SK-N-SH treated with all-trans-retinoic acid at 6 μM for 48 hours (cell line): ENCODE data around the gene ARHGAP15.

Experiments used
- ATAC-seq: fragments of 200-7000 bp; cut with Tn5 transposase; 3 replicates; pipeline ENCODE4 v1.9.1; 2020; ENCODE audit warnings: mild to moderate bottlenecking, moderate library complexity
- ARNTL ChIP-seq: fragments of 450-650 bp; formaldehyde crosslinking; IDR thresholded peaks from 2 replicates; pipeline ENCODE4 v1.5.0; 2020; ENCODE audit warnings: low read depth, mild to moderate bottlenecking, moderate library complexity, borderline replicate concordance
- BACH2 ChIP-seq: fragments of 250-450 bp; sonication (Bioruptor Pico); IDR thresholded peaks from 2 replicates; pipeline ENCODE4 v1.9.0; 2021; ENCODE audit warnings: mild to moderate bottlenecking, borderline replicate concordance
- CREB5 ChIP-seq: fragments of 250-450 bp; sonication (Bioruptor Pico); IDR thresholded peaks from 2 replicates; pipeline ENCODE4 v1.5.1; 2020; ENCODE audit warnings: low read depth, mild to moderate bottlenecking, moderate library complexity
- CSDC2 ChIP-seq: fragments of 250-450 bp; sonication (Bioruptor Pico); IDR thresholded peaks from 2 replicates; pipeline ENCODE4 v1.5.0; 2020; ENCODE audit warnings: mild to moderate bottlenecking, moderate library complexity
- CSRNP3 ChIP-seq: fragments of 250-450 bp; sonication (Bioruptor Pico); IDR thresholded peaks from 2 replicates; pipeline ENCODE4 v1.5.1; 2021; ENCODE audit warnings: mild to moderate bottlenecking, moderate library complexity
- ESRRG ChIP-seq: fragments of 250-450 bp; sonication (Bioruptor Pico); IDR thresholded peaks from 2 replicates; pipeline ENCODE4 v1.6.1; 2021; ENCODE audit warnings: mild to moderate bottlenecking
- GLIS3 ChIP-seq: fragments of 250-450 bp; sonication (Bioruptor Pico); IDR thresholded peaks from 2 replicates; pipeline ENCODE4 v1.5.0; 2020; ENCODE audit warnings: mild to moderate bottlenecking, moderate library complexity
- ISL1 ChIP-seq: fragments of 250-450 bp; sonication (Bioruptor Pico); IDR thresholded peaks from 2 replicates; pipeline ENCODE4 v2.1.2; 2022; ENCODE audit warnings: mild to moderate bottlenecking, moderate library complexity
- OSR1 ChIP-seq: fragments of 250-450 bp; sonication (Bioruptor Pico); IDR thresholded peaks from 2 replicates; pipeline ENCODE4 v1.8.0; 2022; ENCODE audit warnings: moderate library complexity, mild to moderate bottlenecking, inconsistent platforms
- PATZ1 ChIP-seq: fragments of 250-450 bp; sonication (Bioruptor Pico); IDR thresholded peaks from 2 replicates; pipeline ENCODE4 v1.8.0; 2020; ENCODE audit warnings: mild to moderate bottlenecking, moderate library complexity, borderline replicate concordance
- POU6F1 ChIP-seq: fragments of 250-450 bp; sonication (Bioruptor Pico); IDR thresholded peaks from 2 replicates; pipeline ENCODE4 v1.8.0; 2021; ENCODE audit warnings: low read depth, mild to moderate bottlenecking, moderate library complexity, borderline replicate concordance
- PPARA ChIP-seq: fragments of 250-450 bp; sonication (Bioruptor Pico); IDR thresholded peaks from 2 replicates; pipeline ENCODE4 v1.5.0; 2020; ENCODE audit warnings: mild to moderate bottlenecking, borderline replicate concordance
- RARB ChIP-seq: fragments of 250-450 bp; sonication (Bioruptor Pico); IDR thresholded peaks from 2 replicates; pipeline ENCODE4 v1.8.0; 2021; ENCODE audit warnings: mild to moderate bottlenecking, moderate library complexity
- SNAI2 ChIP-seq: fragments of 250-450 bp; sonication (Bioruptor Pico); IDR thresholded peaks from 2 replicates; pipeline ENCODE4 v1.5.0; 2020; ENCODE audit warnings: mild to moderate bottlenecking, moderate library complexity
- TCF4 ChIP-seq: fragments of 250-450 bp; sonication (Bioruptor Pico); IDR thresholded peaks from 2 replicates; pipeline ENCODE4 v1.8.0; 2021; ENCODE audit warnings: mild to moderate bottlenecking, moderate library complexity, borderline replicate concordance
- TOX ChIP-seq: fragments of 250-450 bp; sonication (Bioruptor Pico); IDR thresholded peaks from 2 replicates; pipeline ENCODE4 v1.8.0; 2021; ENCODE audit warnings: mild to moderate bottlenecking, moderate library complexity, borderline replicate concordance
- TSHZ2 ChIP-seq: fragments of 250-450 bp; sonication (Bioruptor Pico); IDR thresholded peaks from 2 replicates; pipeline ENCODE4 v1.5.0; 2020; ENCODE audit warnings: mild to moderate bottlenecking, moderate library complexity
- ZC3H10 ChIP-seq: fragments of 250-450 bp; sonication (Bioruptor Pico); IDR thresholded peaks from 2 replicates; pipeline ENCODE4 v1.5.1; 2021; ENCODE audit warnings: mild to moderate bottlenecking, moderate library complexity
- ZFP3 ChIP-seq: fragments of 250-450 bp; sonication (Bioruptor Pico); IDR thresholded peaks from 2 replicates; pipeline ENCODE4 v1.5.0; 2020; ENCODE audit warnings: mild to moderate bottlenecking, moderate library complexity
- ZFP30 ChIP-seq: fragments of 450-650 bp; formaldehyde crosslinking; IDR thresholded peaks from 2 replicates; pipeline ENCODE4 v1.5.0; 2022; ENCODE audit warnings: mild to moderate bottlenecking, moderate library complexity
- ZNF565 ChIP-seq: fragments of 450-650 bp; formaldehyde crosslinking; conservative IDR thresholded peaks from 2 replicates; pipeline ENCODE4 v1.5.0; 2020; ENCODE audit warnings: low read depth, mild to moderate bottlenecking, moderate library complexity
- ZNF70 ChIP-seq: fragments of 450-650 bp; formaldehyde crosslinking; IDR thresholded peaks from 2 replicates; pipeline ENCODE4 v1.5.0; 2020; ENCODE audit warnings: mild to moderate bottlenecking, moderate library complexity
- ZNF8 ChIP-seq: fragments of 450-650 bp; formaldehyde crosslinking; IDR thresholded peaks from 2 replicates; pipeline ENCODE4 v1.5.0; 2020; ENCODE audit warnings: mild to moderate bottlenecking, moderate library complexity

The ARHGAP15 gene

GRCh38 chr2:143692967-143693366 lies 563.7 kb downstream of the ARHGAP15 start (continued):
- TF ChIP-seq TSHZ2, result no peak
- TF ChIP-seq ESRRG (CRISPR knock-in tag), result no peak
- no peak for TF ChIP-seq CSRNP3 (CRISPR knock-in tag)
- no peak for TF ChIP-seq ZNF565 (CRISPR knock-in tag)
- no peak for TF ChIP-seq PPARA (CRISPR knock-in tag)
- no peak for TF ChIP-seq ZFP3 (CRISPR knock-in tag)
- no peak for TF ChIP-seq BACH2 (CRISPR knock-in tag)
- no peak for TF ChIP-seq ZFP30
- no peak for TF ChIP-seq ZNF8 (CRISPR knock-in tag)
- no peak for TF ChIP-seq CREB5 (CRISPR knock-in tag)
- no peak for TF ChIP-seq ISL1 (CRISPR knock-in tag)
- no peak for TF ChIP-seq TOX (CRISPR knock-in tag)
- TF ChIP-seq SNAI2 (CRISPR knock-in tag), result no peak

GRCh38 chr2:143694335-143694734 lies 565.1 kb downstream of the ARHGAP15 start:
- no peak for ATAC-seq
- TF ChIP-seq TOX (CRISPR knock-in tag), result no peak
- TF ChIP-seq TCF4 (CRISPR knock-in tag), result peak; percentile 79
- TF ChIP-seq CSRNP3 (CRISPR knock-in tag), result 0 out of 2 replicates have a peak, but pooled peaks have one; percentile 27
- TF ChIP-seq ISL1 (CRISPR knock-in tag), result peak; percentile 67
- no peak for TF ChIP-seq ZFP3 (CRISPR knock-in tag)
- TF ChIP-seq PATZ1, result no peak
- TF ChIP-seq CSDC2, result no peak
- no peak for TF ChIP-seq RARB (CRISPR knock-in tag)
- TF ChIP-seq ZNF70, result no peak
- no peak for TF ChIP-seq SNAI2 (CRISPR knock-in tag)
- no peak for TF ChIP-seq OSR1 (CRISPR knock-in tag)
- no peak for TF ChIP-seq ARNTL (CRISPR knock-in tag)
- no peak for TF ChIP-seq PPARA (CRISPR knock-in tag)
- no peak for TF ChIP-seq ZC3H10 (CRISPR knock-in tag)
- peak; percentile 78; the same call in 1 of the 2 replicates for TF ChIP-seq TSHZ2
- no peak for TF ChIP-seq ZNF8 (CRISPR knock-in tag)
- no peak for TF ChIP-seq POU6F1 (CRISPR knock-in tag)
- no peak for TF ChIP-seq CREB5 (CRISPR knock-in tag)
- no peak for TF ChIP-seq ZNF565 (CRISPR knock-in tag)
- TF ChIP-seq ESRRG (CRISPR knock-in tag), result no peak
- TF ChIP-seq BACH2 (CRISPR knock-in tag), result no peak; the same call in 1 of the 2 replicates
- 0 out of 2 replicates have a peak, but pooled peaks have one; percentile 30 for TF ChIP-seq GLIS3 (CRISPR knock-in tag)
- TF ChIP-seq, all 23 proteins: peak for 5
